Type B pancreatic cell (in vitro differentiated cells): ENCODE results near the gene SLC6A9. TPM values are rescaled to one million over a fixed set of nuclear protein-coding genes. Genes with fewer than 3 reads are reported as not detected.

Experiments
- DNase-seq: peaks from one replicate; pipeline ENCODE4 v3.0.0; 2021; ENCODE audit warnings: mixed read lengths; ENCODE audit not compliant: unreplicated experiment; ENCODE audit errors: extremely low spot score
- H3K27ac Mint-ChIP-seq: 2 replicates; pipeline ENCODE4 v1.8.0; 2021; ENCODE audit warnings: mild to moderate bottlenecking, mixed read lengths
- H3K27me3 Mint-ChIP-seq: 2 replicates; pipeline ENCODE4 v1.8.0; 2021; ENCODE audit warnings: mixed read lengths
- H3K36me3 Mint-ChIP-seq: 2 replicates; pipeline ENCODE4 v1.8.0; 2021; ENCODE audit warnings: mixed read lengths
- H3K4me1 Mint-ChIP-seq: one replicate; pipeline ENCODE4 v1.8.0; 2021; ENCODE audit warnings: mixed read lengths; ENCODE audit not compliant: unreplicated experiment
- H3K4me3 Mint-ChIP-seq: 2 replicates; pipeline ENCODE4 v1.8.0; 2021; ENCODE audit warnings: mild to moderate bottlenecking, mixed read lengths
- H3K9me3 Mint-ChIP-seq: 2 replicates; pipeline ENCODE4 v1.8.0; 2021; ENCODE audit warnings: mixed read lengths
- CTCF ChIP-seq: fragments of 200-600 bp; sonication (generic); conservative IDR thresholded peaks from 2 replicates; pipeline ENCODE4 v1.5.0; 2021; ENCODE audit warnings: antibody characterized with exemption, mild to moderate bottlenecking
- total RNA-seq: library from RNA; stranded (reverse); gene quantifications from 2 replicates; pipeline ENCODE4 v1.2.1, GENCODE V29; 2021; ENCODE audit warnings: low replicate concordance

The SLC6A9 gene
- total RNA-seq, 1 donor from 2014 or later, result 21.0 TPM

- H3K4me3 Mint-ChIP-seq, result peak overlapping the region; percentile 41
- no peaks in the 10 kb centered on the region for H3K27me3 Mint-ChIP-seq
- no peaks in the 10 kb centered on the region for H3K9me3 Mint-ChIP-seq
- no peak for TF ChIP-seq CTCF
- H3K27ac Mint-ChIP-seq, result peak overlapping the region; percentile 80
- H3K36me3 Mint-ChIP-seq, result peaks cover 6% of the 10 kb centered on the region
- no peak for DNase-seq
- peaks cover 23% of the 10 kb centered on the region for H3K4me1 Mint-ChIP-seq
Observed at GRCh38 chr1:43953361-43953760, 77.9 kb downstream of the SLC6A9 start.

- TF ChIP-seq CTCF, result no peak
- DNase-seq, result no peak
- Mint-ChIP-seq H3K27me3 (no peaks in the 10 kb centered on the region), H3K9me3 (no peaks in the 10 kb centered on the region), H3K4me1 (peaks cover 28% of the 10 kb centered on the region), H3K36me3 (peaks cover 6% of the 10 kb centered on the region), H3K27ac (peak overlapping the region; percentile 80), H3K4me3 (peak overlapping the region; percentile 41)
Observed at GRCh38 chr1:43952731-43953346, 78.4 kb downstream of the SLC6A9 start.

GRCh38 chr1:43951021-43951985 is 80.0 kb downstream of the SLC6A9 start:
- no peak for TF ChIP-seq CTCF
- H3K36me3 Mint-ChIP-seq, result peaks cover 6% of the 10 kb centered on the region
- H3K27me3 Mint-ChIP-seq, result no peaks in the 10 kb centered on the region
- peak overlapping the region; percentile 24 for H3K27ac Mint-ChIP-seq
- H3K9me3 Mint-ChIP-seq, result no peaks in the 10 kb centered on the region
- no peak for DNase-seq
- no peak overlapping the region for H3K4me3 Mint-ChIP-seq
- peaks cover 31% of the 10 kb centered on the region for H3K4me1 Mint-ChIP-seq

GRCh38 chr1:43949678-43950077 is 81.6 kb downstream of the SLC6A9 start:
- no peak overlapping the region for H3K27ac Mint-ChIP-seq
- H3K27me3 Mint-ChIP-seq, result no peaks in the 10 kb centered on the region
- H3K9me3 Mint-ChIP-seq, result no peaks in the 10 kb centered on the region
- peaks cover 43% of the 10 kb centered on the region for H3K4me1 Mint-ChIP-seq
- no peak for DNase-seq
- no peak for TF ChIP-seq CTCF
- no peak overlapping the region for H3K4me3 Mint-ChIP-seq
- peaks cover 6% of the 10 kb centered on the region for H3K36me3 Mint-ChIP-seq

- H3K27ac Mint-ChIP-seq, result peak overlapping the region; percentile 80
- H3K4me3 Mint-ChIP-seq, result peak overlapping the region; percentile 91
- no peaks in the 10 kb centered on the region for H3K9me3 Mint-ChIP-seq
Observed at GRCh38 chr1:43947874-43948437, 83.3 kb downstream of the SLC6A9 start.

More at GRCh38 chr1:43947874-43948437, 83.3 kb downstream of the SLC6A9 start:
- no peak for DNase-seq
- TF ChIP-seq CTCF, result no peak
- Mint-ChIP-seq H3K4me1 (peaks cover 35% of the 10 kb centered on the region), H3K27me3 (peaks cover 2% of the 10 kb centered on the region), H3K36me3 (peaks cover 6% of the 10 kb centered on the region)
